ENCODE data around the gene WNK2. TPM values are rescaled to one million over a fixed set of nuclear protein-coding genes. Genes with fewer than 3 reads are reported as not detected.

The WNK2 gene
- total RNA-seq, 1 donor from 2014 or later, result 222 TPM

GRCh38 chr9:93225892-93226291 lies 42.0 kb downstream of the WNK2 start:
- intact Hi-C loops (cut with DNase I), result no loop called here
- ATAC-seq (ENCODE audit: poor library complexity) (no peak), DNase-seq (no peak)

- intact Hi-C loops (cut with DNase I), result no loop called here
- DNase-seq, result no peak
- ATAC-seq (ENCODE audit: poor library complexity), result no peak
These were observed 42.9 kb downstream of the WNK2 start for GRCh38 chr9:93226819-93227218.

- ATAC-seq (ENCODE audit: poor library complexity) (no peak), DNase-seq (no peak)
These were observed 44.1 kb downstream of the WNK2 start for GRCh38 chr9:93228030-93228429.

GRCh38 chr9:93228453-93228852 lies 44.5 kb downstream of the WNK2 start:
- DNase-seq, result no peak
- intact Hi-C loops (cut with DNase I), result no loop called here
- ATAC-seq (ENCODE audit: poor library complexity), result no peak

More at GRCh38 chr9:93228030-93228429, 44.1 kb downstream of the WNK2 start:
- intact Hi-C loops (cut with DNase I), result no loop called here

- ATAC-seq (ENCODE audit: poor library complexity), result no peak
- intact Hi-C loops (cut with DNase I), result no loop called here
- DNase-seq, result no peak
These were observed 45.7 kb downstream of the WNK2 start for GRCh38 chr9:93229636-93230035.

- no peak for DNase-seq
- no peak for ATAC-seq (ENCODE audit: poor library complexity)
- intact Hi-C loops (cut with DNase I), result no loop called here
These were observed 46.2 kb downstream of the WNK2 start for GRCh38 chr9:93230185-93230584.

GRCh38 chr9:93230601-93231000 lies 46.7 kb downstream of the WNK2 start:
- DNase-seq, result no peak
- no peak for ATAC-seq (ENCODE audit: poor library complexity)
- intact Hi-C loops (cut with DNase I), result no loop called here

- DNase-seq (peak; percentile 63), ATAC-seq (ENCODE audit: poor library complexity) (peak; percentile 63)
- intact Hi-C loops (cut with DNase I), result no loop called here
These were observed 47.3 kb downstream of the WNK2 start for GRCh38 chr9:93231121-93231694.

GRCh38 chr9:93231716-93232115 lies 47.8 kb downstream of the WNK2 start:
- DNase-seq, result peak; percentile 13
- intact Hi-C loops (cut with DNase I), result no loop called here
- ATAC-seq (ENCODE audit: poor library complexity), result no peak

GRCh38 chr9:93232388-93232960 lies 48.5 kb downstream of the WNK2 start:
- DNase-seq (no peak), ATAC-seq (ENCODE audit: poor library complexity) (no peak)
- intact Hi-C loops (cut with DNase I), result no loop called here

GRCh38 chr9:93233033-93233432 lies 49.1 kb downstream of the WNK2 start:
- intact Hi-C loops (cut with DNase I), result no loop called here
- DNase-seq (peak; percentile 4), ATAC-seq (ENCODE audit: poor library complexity) (no peak)

GRCh38 chr9:93234600-93234999 lies 50.7 kb downstream of the WNK2 start:
- ATAC-seq (ENCODE audit: poor library complexity), result peak; percentile 24
- DNase-seq, result peak; percentile 44
- intact Hi-C loops (cut with DNase I), result no loop called here

GRCh38 chr9:93235300-93235960 lies 51.5 kb downstream of the WNK2 start:
- intact Hi-C loops (cut with DNase I), result no loop called here
- no peak for ATAC-seq (ENCODE audit: poor library complexity)
- peak; percentile 31 for DNase-seq

- no peak for ATAC-seq (ENCODE audit: poor library complexity)
- DNase-seq, result peak; percentile 39
- intact Hi-C loops (cut with DNase I), result no loop called here
These were observed 52.7 kb downstream of the WNK2 start for GRCh38 chr9:93236541-93237206.

- DNase-seq (no peak), ATAC-seq (ENCODE audit: poor library complexity) (no peak)
- intact Hi-C loops (cut with DNase I), result no loop called here
These were observed 53.6 kb downstream of the WNK2 start for GRCh38 chr9:93237540-93237939.

GRCh38 chr9:93238953-93239925 lies 55.3 kb downstream of the WNK2 start:
- ATAC-seq (ENCODE audit: poor library complexity) (no peak), DNase-seq (no peak)
- intact Hi-C loops (cut with DNase I), result no loop called here

GRCh38 chr9:93240891-93241334 lies 57.0 kb downstream of the WNK2 start:
- no peak for DNase-seq
- intact Hi-C loops (cut with DNase I), result no loop called here
- no peak for ATAC-seq (ENCODE audit: poor library complexity)

- intact Hi-C loops (cut with DNase I), result no loop called here
These were observed 59.2 kb downstream of the WNK2 start for GRCh38 chr9:93243112-93243511.

GRCh38 chr9:93244101-93244500 lies 60.2 kb downstream of the WNK2 start:
- no peak for ATAC-seq (ENCODE audit: poor library complexity)
- no peak for DNase-seq
- intact Hi-C loops (cut with DNase I), result no loop called here

More at GRCh38 chr9:93243112-93243511, 59.2 kb downstream of the WNK2 start:
- ATAC-seq (ENCODE audit: poor library complexity) (no peak), DNase-seq (no peak)

All from Right ventricle myocardium superior (tissue), 1 donor.